H1 (cell line): ENCODE results near the gene BICRAL. TPM values are rescaled to one million over a fixed set of nuclear protein-coding genes. Genes with fewer than 3 reads are reported as not detected.

ENCODE experiments used
- CTCF ChIA-PET: fragments of 300-600 bp; sonication (Branson Sonifier 250); formaldehyde crosslinking; loops from one replicate; lab custom pipeline; 2021; ENCODE audit not compliant: partially characterized antibody; lab: Charles Lee
- POLR2A ChIA-PET: fragments of 300-600 bp; sonication (Branson Sonifier 250); formaldehyde crosslinking; loops from one replicate; lab custom pipeline; 2021; ENCODE audit warnings: inconsistent platforms; ENCODE audit not compliant: partially characterized antibody; lab: Charles Lee
- DNase-seq, 2 experiments: peaks; one replicate each; pipeline versions ENCODE4 v3.0.0 to v3.0.0-alpha.2; 2010 to 2022; ENCODE audit warnings: low spot score in 2 of 2, low read depth in 1 of 2, mixed read lengths in 1 of 2
- FAIRE-seq: peaks from 2 replicates; lab custom pipeline; 2011; peaks lifted over from hg19 to GRCh38; lab: Jason Lieb, UNC
- H2AFZ ChIP-seq: 2 replicates; pipeline ENCODE4 v1.8.1; 2012; ENCODE audit warnings: low read length, inconsistent platforms
- H2AK5ac ChIP-seq: 2 replicates; pipeline ENCODE4 v1.6.1; 2013; ENCODE audit warnings: low read depth, low read length
- H2BK120ac ChIP-seq: replicated peaks from 2 replicates; pipeline ENCODE3; 2013; ENCODE audit warnings: low read depth, low read length, inconsistent platforms
- H2BK12ac ChIP-seq: 2 replicates; pipeline ENCODE4 v1.6.1; 2013; ENCODE audit warnings: low read depth, low read length
- H2BK15ac ChIP-seq: 2 replicates; pipeline ENCODE4 v1.6.1; 2013; ENCODE audit warnings: low read length
- H2BK20ac ChIP-seq: 2 replicates; pipeline ENCODE4 v1.6.1; 2013; ENCODE audit warnings: low read length
- H2BK5ac ChIP-seq: 2 replicates; pipeline ENCODE4 v1.6.1; 2013; ENCODE audit warnings: low read depth, low read length
- H3K14ac ChIP-seq: 2 replicates; pipeline ENCODE4 v1.6.1; 2013; ENCODE audit warnings: inconsistent platforms; ENCODE audit not compliant: insufficient read length
- H3K18ac ChIP-seq: 2 replicates; pipeline ENCODE4 v1.6.1; 2013; ENCODE audit warnings: low read length; ENCODE audit errors: extremely low read depth
- H3K23ac ChIP-seq: 2 replicates; pipeline ENCODE4 v1.6.1; 2013; ENCODE audit warnings: inconsistent platforms; ENCODE audit not compliant: insufficient read length
- H3K23me2 ChIP-seq: 2 replicates; pipeline ENCODE4 v1.6.1; 2013; ENCODE audit warnings: low read depth, low read length
- H3K27ac ChIP-seq: 2 replicates; pipeline ENCODE4 v1.6.1; 2011; ENCODE audit warnings: low read depth, low read length, inconsistent platforms
- H3K27me3 ChIP-seq, 4 experiments: replicated peaks in 1 of 4; 1 replicate in 1 of 4; 2 replicates in 3 of 4; pipeline versions ENCODE4 v1.6.1 to v1.8.1; 2011 to 2013; ENCODE audit warnings: low read length in 3 of 4, mild to moderate bottlenecking in 3 of 4, inconsistent platforms in 2 of 4, mixed read lengths in 2 of 4, moderate library complexity in 1 of 4; ENCODE audit not compliant: control insufficient read depth in 3 of 4, insufficient read depth in 3 of 4; ENCODE audit errors: extremely low read depth in 1 of 4
- H3K36me3 ChIP-seq, 4 experiments: 2 replicates each; pipeline versions ENCODE4 v1.6.1 to v1.8.1; 2011 to 2013; ENCODE audit warnings: mild to moderate bottlenecking in 4 of 4, low read length in 3 of 4, moderate library complexity in 2 of 4, control low read depth in 1 of 4, inconsistent platforms in 1 of 4; ENCODE audit not compliant: insufficient read depth in 4 of 4, control insufficient read depth in 2 of 4
- H3K4ac ChIP-seq: replicated peaks from 2 replicates; pipeline ENCODE3; 2013; ENCODE audit warnings: low read length, low read depth, mixed read lengths, inconsistent platforms; ENCODE audit not compliant: insufficient read length
- H3K4me1 ChIP-seq, 4 experiments: replicated peaks in 1 of 4; 1 replicate in 1 of 4; 2 replicates in 3 of 4; pipeline versions ENCODE4 v1.6.1 to v1.8.1; 2011 to 2013; ENCODE audit warnings: low read length in 3 of 4, inconsistent platforms in 2 of 4, mixed read lengths in 1 of 4; ENCODE audit not compliant: insufficient read depth in 4 of 4, control insufficient read depth in 3 of 4
- H3K4me2 ChIP-seq, 2 experiments: 2 replicates each; pipeline versions ENCODE4 v1.6.1 to v1.8.1; 2011 to 2013; ENCODE audit warnings: low read depth in 2 of 2, low read length in 2 of 2, control low read depth in 1 of 2, inconsistent platforms in 1 of 2, mild to moderate bottlenecking in 1 of 2; ENCODE audit not compliant: insufficient read depth in 1 of 2
- H3K4me3 ChIP-seq, 4 experiments: fragments of 200-600, 300-600 bp in 1 of 4; sonication (generic), shearing (Covaris generic), sonication (Bioruptor Twin) in 1 of 4; 2 replicates each; pipeline versions ENCODE4 v1.5.1 to v1.8.1; 2011 to 2016; ENCODE audit warnings: low read length in 4 of 4, low read depth in 3 of 4, control low read depth in 2 of 4, inconsistent platforms in 2 of 4, mild to moderate bottlenecking in 2 of 4, mixed read lengths in 1 of 4, moderate library complexity in 1 of 4; ENCODE audit not compliant: insufficient read depth in 2 of 4; ENCODE audit errors: extremely low read depth in 1 of 4
- H3K56ac ChIP-seq: replicated peaks from 2 replicates; pipeline ENCODE3; 2013; ENCODE audit warnings: low read depth, mild to moderate bottlenecking, mixed read lengths, low read length, inconsistent platforms; ENCODE audit not compliant: insufficient read length
- H3K79me1 ChIP-seq: 2 replicates; pipeline ENCODE4 v1.6.1; 2013; ENCODE audit warnings: low read depth, low read length, control low read depth
- H3K79me2 ChIP-seq, 2 experiments: 2 replicates each; pipeline versions ENCODE4 v1.6.1 to v1.8.1; 2012 to 2013; ENCODE audit warnings: low read length in 2 of 2, mild to moderate bottlenecking in 2 of 2, inconsistent platforms in 1 of 2; ENCODE audit not compliant: insufficient read depth in 2 of 2, control insufficient read depth in 1 of 2
- H3K9ac ChIP-seq, 4 experiments: replicated peaks in 1 of 4; 1 replicate in 1 of 4; 2 replicates in 3 of 4; pipeline versions ENCODE4 v1.6.1 to v1.8.1; 2011 to 2013; ENCODE audit warnings: low read depth in 3 of 4, low read length in 3 of 4, control low read depth in 2 of 4, mild to moderate bottlenecking in 2 of 4, moderate library complexity in 2 of 4, inconsistent platforms in 1 of 4; ENCODE audit errors: extremely low read depth in 1 of 4
- H3K9me3 ChIP-seq, 2 experiments: 2 replicates each; pipeline versions ENCODE4 v1.6.1 to v1.8.1; 2012 to 2013; ENCODE audit warnings: mild to moderate bottlenecking in 2 of 2, moderate library complexity in 2 of 2, control low read depth in 1 of 2, inconsistent platforms in 1 of 2, low read depth in 1 of 2, low read length in 1 of 2, mixed read lengths in 1 of 2; ENCODE audit not compliant: insufficient read depth in 2 of 2
- H4K20me1 ChIP-seq, 2 experiments: replicated peaks in 1 of 2; 2 replicates each; pipeline versions ENCODE3 to v1.8.1; 2011 to 2013; ENCODE audit warnings: inconsistent platforms in 2 of 2, low read length in 2 of 2, mild to moderate bottlenecking in 1 of 2; ENCODE audit not compliant: insufficient read depth in 2 of 2, control insufficient read depth in 1 of 2
- H4K5ac ChIP-seq: 2 replicates; pipeline ENCODE4 v1.6.1; 2013; ENCODE audit warnings: low read length, low read depth, mixed read lengths, inconsistent platforms; ENCODE audit not compliant: insufficient read length
- H4K8ac ChIP-seq: 2 replicates; pipeline ENCODE4 v1.8.0; 2013; ENCODE audit warnings: mild to moderate bottlenecking, moderate library complexity, low read length, inconsistent platforms; ENCODE audit not compliant: insufficient read depth; ENCODE audit errors: extremely low read depth
- H4K91ac ChIP-seq: replicated peaks from 2 replicates; pipeline ENCODE3; 2013; ENCODE audit warnings: low read length, mixed read lengths, inconsistent platforms; ENCODE audit not compliant: insufficient read length
- ASH2L ChIP-seq: fragments of 200-600, 300-600 bp; sonication (generic); IDR thresholded peaks from one replicate; pipeline ENCODE4 v1.7.1; 2017; ENCODE audit warnings: low read length
- CBX5 ChIP-seq: fragments of 300-800, 300-1000 bp; sonication (generic); IDR thresholded peaks from 2 replicates; pipeline ENCODE4 v1.7.1; 2016; ENCODE audit warnings: antibody characterized with exemption, low read length, low read depth
- EP300 ChIP-seq, 2 experiments: IDR thresholded peaks; 1 replicate in 1 of 2; 2 replicates in 1 of 2; pipeline ENCODE4 v1.6.1; 2011 to 2012; ENCODE audit warnings: low read depth in 2 of 2, low read length in 2 of 2, mild to moderate bottlenecking in 2 of 2, borderline replicate concordance in 1 of 2, inconsistent platforms in 1 of 2, moderate library complexity in 1 of 2
- HDAC6 ChIP-seq: IDR thresholded peaks from one replicate; pipeline ENCODE4 v1.7.1; 2012; ENCODE audit warnings: low read depth, mild to moderate bottlenecking, inconsistent platforms, low read length, moderate library complexity
- KDM1A ChIP-seq: fragments of 200-600, 300-600 bp; sonication (generic); IDR thresholded peaks from 2 replicates; pipeline ENCODE4 v1.7.1; 2016; ENCODE audit warnings: mild to moderate bottlenecking, low read length, borderline replicate concordance
- KDM4A ChIP-seq: IDR thresholded peaks from one replicate; pipeline ENCODE4 v1.7.1; 2012; ENCODE audit warnings: low read depth, mild to moderate bottlenecking, moderate library complexity, low read length, inconsistent platforms; ENCODE audit not compliant: severe bottlenecking
- NRF1 ChIP-seq: IDR thresholded peaks from 2 replicates; pipeline ENCODE4 v1.6.1; 2011; ENCODE audit warnings: mild to moderate bottlenecking, low read depth, low read length, improper control_type of control experiment
- PHF8 ChIP-seq: fragments of 200-600 bp; sonication (generic); conservative IDR thresholded peaks from 2 replicates; pipeline ENCODE4 v1.7.1; 2012; ENCODE audit warnings: low read depth, mild to moderate bottlenecking, inconsistent platforms, low read length, moderate library complexity
- POU5F1 ChIP-seq: IDR thresholded peaks from 2 replicates; pipeline ENCODE4 v1.6.1; 2011; ENCODE audit warnings: low read depth, mild to moderate bottlenecking, low read length, moderate library complexity
- RAD21 ChIP-seq, 2 experiments: IDR thresholded peaks in 1 of 2; conservative IDR thresholded peaks in 1 of 2; 2 replicates each; pipeline ENCODE4 v1.6.1; 2011; ENCODE audit warnings: low read depth in 2 of 2, low read length in 2 of 2, improper control_type of control experiment in 1 of 2, inconsistent platforms in 1 of 2, mild to moderate bottlenecking in 1 of 2, moderate library complexity in 1 of 2
- RNF2 ChIP-seq: fragments of 200-900, 300-1000 bp; sonication (generic); IDR thresholded peaks from 2 replicates; pipeline ENCODE4 v1.7.1; 2016; ENCODE audit warnings: borderline replicate concordance, low read depth, mild to moderate bottlenecking, antibody characterized with exemption, low read length; ENCODE audit not compliant: poor library complexity, severe bottlenecking; ENCODE audit errors: missing control alignments
- SP2 ChIP-seq: IDR thresholded peaks from 2 replicates; pipeline ENCODE4 v1.6.1; 2012; ENCODE audit warnings: mild to moderate bottlenecking, low read length, inconsistent platforms
- WGBS, 2 experiments: shearing (Covaris generic) in 1 of 2; methylation state at CpG; one replicate each; pipeline versions ENCODE4 v1.1.6 to v1.1.7; 2013 to 2015; ENCODE audit warnings: low lambda C conversion rate in 2 of 2, mixed read lengths in 2 of 2, inconsistent platforms in 1 of 2, low coverage in 1 of 2, missing lambda C conversion rate in 1 of 2; ENCODE audit not compliant: insufficient replicate concordance in 2 of 2, insufficient coverage in 1 of 2, insufficient read length in 1 of 2; ENCODE audit errors: extremely low coverage in 1 of 2, missing lambda C conversion rate in 1 of 2; 5-methylcytosine and 5-hydroxymethylcytosine counted together
- polyA plus RNA-seq, 7 experiments: library from polyadenylated mRNA; depleted of rRNA in 3 of 7; stranded (reverse) in 5 of 7; unstranded in 2 of 7; fragments of >200 nt in 5 of 7; fragments of 200-250 nt in 2 of 7; gene quantifications; 1 replicate in 5 of 7; 2 replicates in 1 of 7; 4 replicates in 1 of 7; pipeline versions ENCODE4 v1.2.1 to v1.2.3, GENCODE V29; 2011 to 2013; ENCODE audit warnings: missing spikeins in 2 of 7, mixed read lengths in 2 of 7
- total RNA-seq: library from RNA; stranded (reverse); fragmentation: NEBNext Ultra II Directional; extraction: Animal tissue kit (Norgen Biotek cat#: 25700); gene quantifications from 2 replicates; pipeline ENCODE4 v1.2.1, GENCODE V29; 2021
- TF ChIP-seq, protein P1 (sequence below): IDR thresholded peaks from 2 replicates; pipeline ENCODE4 v1.6.1; 2012; ENCODE audit warnings: inconsistent platforms

BICRAL gene
- total and polyA plus RNA-seq, 2 of the 8 experiments (the other 6 are each of a cell fraction or from before 2014, with no cell fraction given), result 9.4 to 12.2 TPM

DNA sequence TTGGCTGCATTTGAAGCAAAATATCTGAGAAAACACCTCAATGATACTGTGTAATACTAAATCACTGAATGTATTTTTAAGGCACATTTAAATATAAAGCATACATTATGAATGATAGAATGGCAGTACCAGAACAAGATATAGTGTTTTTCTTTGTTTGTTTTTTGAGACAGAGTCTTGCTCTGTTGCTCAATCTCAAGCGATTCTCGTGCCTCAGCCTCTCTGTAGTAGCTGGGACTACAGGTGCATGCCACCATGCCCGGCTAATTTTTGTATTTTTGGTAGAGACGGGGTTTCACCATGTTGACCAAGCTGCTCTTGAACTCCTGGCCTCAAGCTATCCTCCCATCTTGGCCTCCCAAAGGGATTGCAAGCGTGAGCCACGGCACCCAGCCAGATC is 2.3 kb upstream of the BICRAL start:
- H3K14ac ChIP-seq, result no peak overlapping the region
- H3K36me3 ChIP-seq, result no peaks in the 10 kb centered on the region
- H2BK5ac ChIP-seq, result no peak overlapping the region; the same call in 1 of the 2 replicates
- H2BK15ac ChIP-seq, result no peak overlapping the region
- H3K23me2 ChIP-seq, result no peaks in the 10 kb centered on the region; the same call in 1 of the 2 replicates
- H3K9ac ChIP-seq, result no peak overlapping the region
- no peaks in the 10 kb centered on the region for H3K9me3 ChIP-seq
- no peak overlapping the region for H3K27ac ChIP-seq
- ChIA-PET POLR2A (interaction anchor here (0.6 to 13.8 kb wide), 7 partner anchors 10 to 214 kb away, joined by 3 to 277 read pairs (median 15); partner anchors contain the start of gene TBCC), CTCF (interaction anchor here (0.7 to 1.5 kb wide), 3 partner anchors 9 to 53 kb away, joined by 4 to 5 read pairs (median 4); no protein-coding TSS in a partner anchor)
- H3K56ac ChIP-seq, result no peak overlapping the region
- H2AFZ ChIP-seq, result no peak overlapping the region
- no peak overlapping the region for H3K4me3 ChIP-seq
- H3K23ac ChIP-seq, result no peak overlapping the region
- H3K4me1 ChIP-seq, result no peaks in the 10 kb centered on the region
- no peak overlapping the region; the same call in 1 of the 2 replicates for H2AK5ac ChIP-seq
- no peaks in the 10 kb centered on the region for H4K20me1 ChIP-seq
- no peak overlapping the region for H4K8ac ChIP-seq
- peaks cover 2 to 18% of the 10 kb centered on the region in 2 experiments; a peak in 3 of 4 replicates for H3K79me2 ChIP-seq
- WGBS, 2 experiments, result 96% methylated on average over 6 of the region's 6 CpGs; no CpG with 5 or more reads in 1 of the 2 experiments
- no peak overlapping the region for H3K18ac ChIP-seq
- H4K91ac ChIP-seq, result no peak overlapping the region
- no peaks in the 10 kb centered on the region for H3K27me3 ChIP-seq
- no peak for DNase-seq
- H3K4me2 ChIP-seq, result no peak overlapping the region
- H2BK120ac ChIP-seq, result no peak overlapping the region
- no peak overlapping the region for H2BK20ac ChIP-seq
- H2BK12ac ChIP-seq, result no peak overlapping the region
- H3K79me1 ChIP-seq, result no peaks in the 10 kb centered on the region
- H4K5ac ChIP-seq, result no peak overlapping the region
- FAIRE-seq, result no peak
- H3K4ac ChIP-seq, result no peak overlapping the region
- TF ChIP-seq KDM1A (no peak), CBX5 (no peak), RAD21 (IDR thresholded peaks at IDR 0.05 in 1 of 2, conservative IDR thresholded peaks at IDR 0.05 in 1 of 2; ENCODE audit: low read depth in 2 of 2, low read length in 2 of 2) (no peak), NRF1 (no peak), HDAC6 (no peak), POU5F1 (no peak), RNF2 (no peak), KDM4A (no peak), EP300 (IDR thresholded peaks at IDR 0.05; ENCODE audit: borderline replicate concordance in 1 of 2, low read depth in 2 of 2, low read length in 2 of 2) (no peak), ASH2L (no peak), SP2 (no peak), PHF8 (no peak)
- TF ChIP-seq, protein P1, sequence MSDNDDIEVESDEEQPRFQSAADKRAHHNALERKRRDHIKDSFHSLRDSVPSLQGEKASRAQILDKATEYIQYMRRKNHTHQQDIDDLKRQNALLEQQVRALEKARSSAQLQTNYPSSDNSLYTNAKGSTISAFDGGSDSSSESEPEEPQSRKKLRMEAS, result no peak
